HG02938 (cell line): Measurements from ENCODE around the gene ZNF862.

ENCODE experiments used
- ATAC-seq: cut with Tn5 transposase; IDR thresholded peaks from one replicate; pipeline ENCODE4 v1.9.1; 2021; ENCODE audit warnings: mild to moderate bottlenecking, moderate library complexity; ENCODE audit not compliant: unreplicated experiment

ZNF862 gene

DNA sequence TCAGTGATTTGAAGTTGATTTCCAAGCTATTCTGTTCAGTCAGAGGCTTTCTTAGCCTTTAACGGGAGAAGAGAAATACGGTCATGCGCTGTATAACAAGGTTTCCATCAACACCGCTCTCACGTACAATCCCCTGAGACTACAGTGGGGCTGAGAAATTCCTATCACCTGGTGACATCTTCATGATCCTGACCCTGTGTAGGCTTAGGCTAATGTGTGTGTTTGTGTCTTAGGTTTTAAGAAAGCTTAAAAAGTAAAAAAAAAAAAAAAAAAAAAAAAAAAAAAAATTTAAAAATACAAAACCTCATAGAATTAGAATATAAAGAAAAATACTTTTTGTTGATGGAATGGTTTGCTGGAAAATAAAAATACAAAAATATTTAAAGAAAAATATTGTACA, 1.8 kb downstream of the ZNF862 start:
- no peak for ATAC-seq

DNA sequence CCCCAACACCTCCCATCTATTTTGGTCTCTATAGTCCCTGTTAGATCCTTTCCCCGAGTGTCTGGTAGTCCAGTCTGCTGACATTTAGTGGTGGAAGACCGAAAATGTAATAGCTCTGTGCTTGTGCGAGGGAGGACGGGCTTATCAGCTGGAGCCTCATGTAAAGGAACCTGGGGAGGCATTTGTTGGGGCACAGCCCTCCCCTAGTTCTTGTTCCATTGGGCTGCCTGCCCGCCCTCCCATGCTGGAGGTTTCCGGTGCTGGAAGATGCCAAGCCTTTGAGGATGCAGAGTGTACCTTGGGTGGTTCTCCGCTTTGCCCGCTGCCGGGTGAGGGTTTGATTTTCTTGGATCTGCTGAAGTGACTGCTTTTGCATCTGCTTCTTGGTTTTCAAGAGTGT, 5.4 kb downstream of the ZNF862 start:
- ATAC-seq: no peak

DNA sequence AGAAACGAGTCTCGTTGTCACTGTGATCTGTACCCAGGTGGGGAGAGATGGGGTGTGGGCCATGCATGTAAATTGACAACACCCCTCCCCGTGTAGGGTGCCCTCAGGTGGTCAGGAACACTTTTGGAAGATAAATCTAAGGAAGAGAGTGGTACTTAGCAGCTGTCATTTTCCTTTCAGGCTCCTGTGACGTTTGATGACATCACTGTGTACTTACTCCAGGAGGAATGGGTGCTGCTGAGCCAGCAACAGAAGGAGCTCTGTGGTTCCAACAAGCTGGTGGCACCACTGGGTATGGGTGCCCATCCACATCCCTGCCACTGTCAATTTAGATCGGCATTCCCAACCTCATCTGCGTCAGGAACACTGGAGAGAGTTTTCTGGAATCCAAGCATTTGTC, 6.3 kb downstream of the ZNF862 start:
- no peak for ATAC-seq

DNA sequence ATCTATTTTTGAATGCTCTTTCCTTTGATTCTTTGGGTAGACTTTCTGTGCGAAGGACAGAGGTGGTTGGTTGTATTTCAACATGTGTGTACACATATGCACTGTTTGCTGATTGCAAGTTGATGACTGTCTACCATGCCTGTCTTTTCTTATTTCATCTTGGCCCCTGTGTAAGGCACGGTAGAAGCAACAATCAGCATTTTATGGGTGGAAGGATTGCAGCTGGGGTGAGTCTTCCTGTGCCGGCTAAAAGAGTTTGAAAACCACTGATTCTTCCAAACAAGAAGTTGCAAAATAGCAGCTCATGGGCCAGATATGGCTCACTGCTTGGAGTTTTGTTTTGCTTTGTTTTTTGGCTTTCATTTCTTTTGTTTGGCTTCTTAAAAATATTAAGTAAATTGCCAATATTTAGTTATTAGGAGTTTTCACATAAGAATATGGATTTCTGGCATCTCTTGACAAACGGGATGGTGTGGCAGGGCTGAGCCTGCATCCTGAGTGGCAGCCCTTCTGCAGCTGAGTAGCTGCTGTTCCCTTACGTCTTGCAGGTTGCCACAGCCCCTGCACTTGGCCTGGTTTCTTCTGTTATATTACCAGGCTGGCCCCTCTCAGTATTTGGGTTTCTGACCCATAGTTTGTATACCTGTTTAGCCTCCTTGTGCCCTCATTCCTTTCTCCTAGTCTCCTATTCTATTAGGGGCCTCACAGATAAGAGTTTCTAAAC, 7.2 kb downstream of the ZNF862 start:
- ATAC-seq: no peak

- no peak for ATAC-seq
Observed at GRCh38 chr7:149846021-149846420, 7.8 kb downstream of the ZNF862 start.

GRCh38 chr7:149846436-149847046, 8.4 kb downstream of the ZNF862 start:
- peak; percentile 71 for ATAC-seq

DNA sequence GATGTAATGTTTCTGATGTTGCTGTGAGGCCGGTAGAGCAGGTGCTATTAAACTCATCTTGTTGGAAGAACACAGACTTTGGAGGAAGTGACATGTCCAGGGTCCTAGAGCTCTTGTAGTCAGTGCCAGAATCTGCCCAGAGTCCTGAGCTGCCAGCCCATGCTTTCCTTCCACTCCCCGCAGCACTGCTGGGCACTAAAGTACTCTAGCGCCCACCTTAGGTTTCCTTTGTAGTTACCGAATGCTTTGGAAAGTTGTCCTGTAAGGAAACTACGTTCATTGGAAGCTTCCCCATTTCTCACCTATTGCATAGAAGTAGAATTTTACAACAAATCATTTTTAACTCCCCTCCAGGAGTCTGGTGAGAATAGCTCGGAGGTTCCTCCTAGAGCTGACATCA, 11.0 kb downstream of the ZNF862 start:
- no peak for ATAC-seq

DNA sequence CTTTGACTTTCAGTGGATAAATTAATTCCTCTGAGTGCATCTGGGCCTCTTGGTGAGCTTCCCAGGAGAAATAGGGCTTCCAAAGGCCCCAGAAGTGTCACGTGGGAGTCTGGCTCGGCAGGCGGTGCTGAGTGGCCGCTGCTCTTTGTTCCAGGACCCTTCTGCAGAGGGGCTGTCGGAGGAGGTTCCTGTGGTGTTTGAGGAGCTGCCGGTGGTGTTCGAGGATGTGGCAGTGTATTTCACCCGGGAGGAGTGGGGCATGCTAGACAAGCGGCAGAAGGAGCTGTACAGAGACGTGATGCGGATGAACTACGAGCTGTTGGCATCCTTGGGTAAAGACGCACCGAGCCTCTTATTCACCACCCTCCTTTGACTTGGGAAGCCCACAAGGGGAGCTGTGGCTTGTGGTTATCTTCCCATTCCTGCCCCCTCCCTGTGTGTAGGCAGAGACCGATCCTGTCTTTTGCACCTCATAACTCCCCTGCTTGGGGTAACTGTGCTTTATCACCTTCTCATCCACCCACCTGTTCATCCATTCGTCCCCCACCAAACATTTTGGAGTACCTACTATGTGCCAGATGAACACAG, 11.9 kb downstream of the ZNF862 start:
- ATAC-seq: no peak

- ATAC-seq: no peak
Observed at GRCh38 chr7:149850716-149851115, 12.5 kb downstream of the ZNF862 start.

- ATAC-seq: no peak
Observed at GRCh38 chr7:149851449-149851848, 13.3 kb downstream of the ZNF862 start.

DNA sequence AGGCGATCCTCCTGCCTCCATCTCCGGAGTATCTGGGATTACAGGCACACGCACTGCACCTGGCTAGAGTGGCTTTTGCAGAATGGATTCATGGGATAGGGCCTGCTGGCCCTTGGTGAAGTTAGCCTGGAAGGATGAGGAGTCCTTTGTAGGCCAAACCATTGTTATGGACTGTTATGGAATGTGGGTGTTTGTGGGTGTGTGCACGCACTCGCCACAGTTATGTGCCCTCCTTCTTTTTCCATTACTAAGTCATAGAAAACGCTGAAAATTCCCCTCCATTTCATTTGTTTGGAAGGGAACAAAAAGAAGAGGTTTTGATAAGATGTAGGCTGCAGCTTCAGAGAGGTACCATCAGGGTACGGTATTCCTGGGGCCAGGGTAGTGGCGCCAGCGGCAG, 15.0 kb downstream of the ZNF862 start:
- no peak for ATAC-seq

- ATAC-seq: no peak
Observed at GRCh38 chr7:149854611-149855360, 16.6 kb downstream of the ZNF862 start.

DNA sequence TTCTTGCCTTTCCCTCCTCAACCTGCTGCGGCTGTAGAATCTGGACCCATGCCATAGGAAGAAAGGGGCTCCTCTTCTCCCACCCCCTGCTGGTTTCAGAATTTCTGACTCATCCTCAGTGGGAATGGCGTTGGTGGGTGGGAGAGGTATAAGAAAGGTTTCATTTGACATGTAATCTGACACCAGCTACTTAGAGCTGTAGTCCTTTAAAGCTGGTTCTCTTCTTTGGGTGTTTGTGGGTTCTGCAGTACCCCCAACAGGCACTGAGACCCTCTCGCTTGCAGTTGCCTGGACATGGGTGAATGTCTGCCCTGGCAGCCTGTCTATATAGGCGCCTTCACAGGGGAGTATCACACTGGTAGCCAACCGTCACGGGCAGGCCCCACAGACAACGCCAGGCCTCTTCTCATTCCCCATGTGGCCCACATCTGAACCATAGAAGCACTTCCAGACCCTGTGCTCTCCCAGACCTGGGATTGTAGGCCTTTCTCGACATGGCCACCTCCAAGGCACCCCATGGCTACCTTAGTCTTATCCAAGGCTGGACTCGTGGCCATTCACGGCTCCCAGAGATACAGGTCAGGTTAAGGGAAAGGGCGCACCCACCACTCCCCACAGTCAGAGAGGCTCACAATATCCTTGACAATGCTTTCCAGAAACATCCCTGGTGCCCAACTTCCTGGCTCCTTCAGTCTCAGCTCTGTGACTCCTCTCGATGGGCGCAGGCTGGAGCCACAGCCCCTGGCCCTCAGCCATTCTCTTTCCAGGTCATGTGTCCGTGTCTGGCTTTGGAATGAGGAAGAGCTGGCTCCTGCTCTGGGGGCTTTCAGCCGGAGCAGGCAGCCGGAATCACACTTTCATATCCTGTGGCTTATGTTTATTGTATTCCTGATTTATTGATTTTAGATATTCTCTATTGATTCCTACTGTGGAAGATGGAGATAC, 17.5 kb downstream of the ZNF862 start:
- no peak for ATAC-seq

- no peak for ATAC-seq
Observed at GRCh38 chr7:149856583-149856982, 18.4 kb downstream of the ZNF862 start.

DNA sequence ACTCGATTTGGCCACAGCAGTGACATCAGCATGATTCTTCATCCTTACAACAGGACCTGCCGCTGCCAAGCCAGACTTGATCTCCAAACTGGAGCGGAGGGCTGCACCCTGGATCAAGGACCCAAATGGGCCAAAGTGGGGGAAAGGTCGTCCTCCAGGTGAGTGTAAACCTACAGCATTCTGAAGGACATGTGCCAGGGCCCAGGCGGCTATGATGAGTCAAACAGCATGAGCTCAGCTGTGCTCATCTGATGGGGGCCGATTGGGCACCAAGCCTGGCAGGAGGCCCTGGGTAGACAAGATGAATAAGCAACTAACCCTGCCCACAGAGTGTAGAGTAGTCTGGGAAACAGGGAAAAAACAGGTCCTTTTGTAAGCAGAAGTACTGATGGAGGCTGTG, 21.2 kb downstream of the ZNF862 start:
- no peak for ATAC-seq

DNA sequence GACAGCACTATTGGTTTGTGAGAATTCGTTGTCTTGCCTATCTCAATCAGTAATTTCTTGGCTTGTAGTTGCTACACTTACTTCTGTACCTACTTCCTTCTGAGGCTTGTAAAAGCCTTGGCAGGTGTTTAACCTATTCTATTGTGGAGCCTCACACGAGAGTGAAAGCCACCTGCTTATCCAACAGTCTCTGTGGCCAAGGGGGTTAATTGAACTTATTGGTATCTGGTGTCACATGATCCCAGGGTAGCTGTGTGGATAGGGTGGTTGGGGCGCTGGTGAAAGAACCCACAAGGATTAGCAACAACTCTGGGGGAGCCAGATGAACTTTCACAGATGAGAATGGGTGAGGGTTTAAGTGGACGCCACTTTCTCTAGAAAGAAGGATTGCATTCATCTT, 21.7 kb downstream of the ZNF862 start:
- no peak for ATAC-seq

- ATAC-seq: no peak
Observed at GRCh38 chr7:149860821-149861727, 22.9 kb downstream of the ZNF862 start.

GRCh38 chr7:149861728-149862045, 23.5 kb downstream of the ZNF862 start:
- no peak for ATAC-seq

DNA sequence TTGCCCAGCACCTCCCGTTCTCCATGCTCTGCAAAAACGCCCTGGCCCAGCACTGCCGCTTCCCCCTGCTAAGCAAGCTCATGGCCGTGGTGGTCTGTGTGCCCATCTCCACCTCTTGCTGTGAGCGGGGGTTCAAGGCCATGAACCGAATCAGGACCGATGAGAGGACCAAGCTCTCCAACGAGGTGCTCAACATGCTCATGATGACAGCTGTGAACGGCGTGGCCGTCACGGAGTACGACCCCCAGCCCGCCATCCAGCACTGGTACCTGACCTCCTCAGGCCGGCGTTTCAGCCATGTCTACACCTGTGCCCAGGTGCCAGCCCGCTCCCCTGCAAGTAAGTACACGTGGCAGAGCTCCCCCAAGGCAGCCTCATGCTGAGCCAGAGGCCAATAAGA, 24.0 kb downstream of the ZNF862 start:
- no peak for ATAC-seq

- no peak for ATAC-seq
Observed at GRCh38 chr7:149863500-149863899, 25.3 kb downstream of the ZNF862 start.
